ENCODE data around the gene TRMT1.

GRCh38 chr19:13086341-13086740, 30.2 kb downstream of the TRMT1 start:
- TF ChIP-seq CTCF (IDR thresholded peaks at IDR 0.05) (no peak), REST (IDR thresholded peaks at IDR 0.05; ENCODE audit: insufficient read depth in 1 of 2, low read depth in 2 of 2, low read length in 1 of 2) (no peak), POLR2AphosphoS5 (IDR thresholded peaks at IDR 0.05; ENCODE audit: low read depth, low read length) (no peak), SIN3A (IDR thresholded peaks at IDR 0.05; ENCODE audit: borderline replicate concordance, insufficient read depth, low read depth, low read length) (no peak)

Measured in Panc1 (cell line).